GM23338 (cell line): ENCODE measurements around the gene KIF21A. TPM values are rescaled to one million over a fixed set of nuclear protein-coding genes. Genes with fewer than 3 reads are reported as not detected.

Experiments
- ATAC-seq: fragments of 200-7000 bp; cut with Tn5 transposase; 3 replicates; pipeline ENCODE4 v1.9.1; 2020
- DNase-seq: peaks from one replicate; pipeline ENCODE4 v3.0.0-alpha.2; 2015; ENCODE audit warnings: low spot score
- H2AFZ ChIP-seq: fragments of 200-600 bp; sonication (generic); 2 replicates; pipeline ENCODE4 v1.8.0; 2016; ENCODE audit warnings: antibody characterized with exemption, mild to moderate bottlenecking, moderate library complexity
- H3F3A ChIP-seq: fragments of 200-600 bp; sonication (generic); replicated peaks from 2 replicates; pipeline ENCODE4 v1.8.0; 2017; ENCODE audit warnings: antibody characterized with exemption, mixed run types, low read depth
- H3K27ac ChIP-seq: fragments of 200-600 bp; sonication (generic); 2 replicates; pipeline ENCODE4 v1.6.1; 2016; ENCODE audit warnings: low read depth
- H3K27me3 ChIP-seq: fragments of 200-600 bp; sonication (generic); 2 replicates; pipeline ENCODE4 v1.8.0; 2016; ENCODE audit warnings: mild to moderate bottlenecking, mixed run types, moderate library complexity; ENCODE audit not compliant: insufficient read depth
- H3K36me3 ChIP-seq: fragments of 200-600 bp; sonication (generic); 2 replicates; pipeline ENCODE4 v1.8.0; 2016; ENCODE audit warnings: mild to moderate bottlenecking; ENCODE audit not compliant: insufficient read depth
- H3K4me1 ChIP-seq: fragments of 200-600 bp; sonication (generic); 2 replicates; pipeline ENCODE4 v1.8.0; 2016; ENCODE audit warnings: mild to moderate bottlenecking, moderate library complexity; ENCODE audit not compliant: insufficient read depth
- H3K4me2 ChIP-seq: fragments of 200-600 bp; sonication (generic); 2 replicates; pipeline ENCODE4 v1.7.1; 2017; ENCODE audit warnings: mixed run types
- H3K4me3 ChIP-seq: fragments of 200-600 bp; sonication (generic); 2 replicates; pipeline ENCODE4 v1.6.1; 2016; ENCODE audit warnings: mixed run types
- H3K79me2 ChIP-seq: fragments of 200-600 bp; sonication (generic); replicated peaks from 2 replicates; pipeline ENCODE4 v1.8.0; 2017; ENCODE audit warnings: mild to moderate bottlenecking; ENCODE audit not compliant: insufficient read depth
- H3K9me2 ChIP-seq: fragments of 200-600 bp; sonication (generic); 2 replicates; pipeline ENCODE4 v1.8.0; 2017; ENCODE audit not compliant: insufficient read depth
- H4K20me1 ChIP-seq: fragments of 200-600 bp; sonication (generic); replicated peaks from 2 replicates; pipeline ENCODE4 v1.8.0; 2017; ENCODE audit warnings: mild to moderate bottlenecking; ENCODE audit not compliant: insufficient read depth
- H3K27ac Mint-ChIP-seq: 2 replicates; pipeline ENCODE4 v1.8.0; 2020; ENCODE audit warnings: inconsistent platforms, mild to moderate bottlenecking, moderate library complexity, mixed read lengths
- H3K27me3 Mint-ChIP-seq: 3 replicates; pipeline ENCODE4 v1.8.0; 2022; ENCODE audit warnings: low read depth, mild to moderate bottlenecking, moderate library complexity, mixed read lengths, inconsistent platforms; ENCODE audit not compliant: insufficient read depth, poor library complexity
- H3K36me3 Mint-ChIP-seq: 3 replicates; pipeline ENCODE4 v1.8.0; 2021; ENCODE audit warnings: low read depth, mild to moderate bottlenecking, inconsistent platforms, moderate library complexity, mixed read lengths
- H3K4me1 Mint-ChIP-seq: 3 replicates; pipeline ENCODE4 v1.8.0; 2020; ENCODE audit warnings: mild to moderate bottlenecking, inconsistent platforms, mixed read lengths
- H3K4me3 Mint-ChIP-seq: 3 replicates; pipeline ENCODE4 v1.8.0; 2021; ENCODE audit warnings: moderate library complexity, mild to moderate bottlenecking, inconsistent platforms, mixed read lengths
- H3K9me3 Mint-ChIP-seq: 3 replicates; pipeline ENCODE4 v1.8.0; 2020; ENCODE audit warnings: moderate library complexity, mild to moderate bottlenecking, inconsistent platforms, mixed read lengths
- EZH2 ChIP-seq: fragments of 200-600 bp; sonication (generic); IDR thresholded peaks from one replicate; pipeline ENCODE4 v1.8.0; 2017; ENCODE audit warnings: antibody characterized with exemption, mild to moderate bottlenecking, low read depth; ENCODE audit not compliant: unreplicated experiment
- EZH2phosphoT487 ChIP-seq: fragments of 200-600 bp; sonication (generic); IDR thresholded peaks from one replicate; pipeline ENCODE4 v1.8.1; 2018; ENCODE audit warnings: antibody characterized with exemption; ENCODE audit not compliant: unreplicated experiment
- JUNB ChIP-seq: IDR thresholded peaks from one replicate; pipeline ENCODE4 v1.6.1; 2016; ENCODE audit warnings: antibody characterized with exemption; ENCODE audit not compliant: unreplicated experiment
- NANOG ChIP-seq: IDR thresholded peaks from 2 replicates; pipeline ENCODE4 v1.6.1; 2016; ENCODE audit warnings: antibody characterized with exemption, borderline replicate concordance
- STAT1 ChIP-seq: IDR thresholded peaks from one replicate; pipeline ENCODE4 v1.6.1; 2016; ENCODE audit warnings: antibody characterized with exemption; ENCODE audit not compliant: unreplicated experiment
- ZNF114 ChIP-seq: fragments of 250-450 bp; sonication (Bioruptor Pico); IDR thresholded peaks from 2 replicates; pipeline ENCODE4 v1.5.0; 2020; ENCODE audit warnings: mild to moderate bottlenecking, moderate library complexity
- ZNF331 ChIP-seq: fragments of 250-450 bp; sonication (Bioruptor Pico); IDR thresholded peaks from 2 replicates; pipeline ENCODE4 v1.5.0; 2020; ENCODE audit warnings: low read depth, mild to moderate bottlenecking, moderate library complexity
- polyA plus RNA-seq: library from polyadenylated mRNA; unstranded; fragments of >200 nt; fragmentation: Nextera tagmentation; extraction: Ambion mirVana; gene quantifications from 2 replicates; pipeline ENCODE4 v1.2.1, GENCODE V29; 2016
- total RNA-seq: library from RNA; depleted of rRNA; stranded (reverse); fragments of >200 nt; shearing (Covaris generic); gene quantifications from 2 replicates; pipeline ENCODE4 v1.2.3, GENCODE V29; 2014
- TF ChIP-seq, protein P1 (sequence below): IDR thresholded peaks from 2 replicates; pipeline ENCODE4 v1.6.1; 2016; ENCODE audit warnings: antibody characterized with exemption
- TF ChIP-seq, protein P2 (sequence below): IDR thresholded peaks from one replicate; pipeline ENCODE4 v1.6.1; 2018; ENCODE audit warnings: antibody characterized with exemption; ENCODE audit not compliant: unreplicated experiment
- TF ChIP-seq, protein P3 (sequence below), 2 experiments: fragments of 200-600 bp in 1 of 2; sonication (generic) in 1 of 2; conservative IDR thresholded peaks; 2 replicates each; pipeline versions ENCODE4 v1.5.1 to v1.6.1; 2016 to 2017; ENCODE audit warnings: antibody characterized with exemption in 2 of 2, low read depth in 2 of 2, mild to moderate bottlenecking in 2 of 2, moderate library complexity in 1 of 2
- TF ChIP-seq, protein P4 (sequence below): fragments of 250-450 bp; sonication (Bioruptor Pico); IDR thresholded peaks from 2 replicates; pipeline ENCODE4 v1.5.0; 2020; ENCODE audit warnings: mild to moderate bottlenecking, moderate library complexity

The KIF21A gene
- total and polyA plus RNA-seq, 2 experiments from 2014 or later, result 28.8 to 32.0 TPM

- no peak for TF ChIP-seq ZNF114
- TF ChIP-seq, protein P1, sequence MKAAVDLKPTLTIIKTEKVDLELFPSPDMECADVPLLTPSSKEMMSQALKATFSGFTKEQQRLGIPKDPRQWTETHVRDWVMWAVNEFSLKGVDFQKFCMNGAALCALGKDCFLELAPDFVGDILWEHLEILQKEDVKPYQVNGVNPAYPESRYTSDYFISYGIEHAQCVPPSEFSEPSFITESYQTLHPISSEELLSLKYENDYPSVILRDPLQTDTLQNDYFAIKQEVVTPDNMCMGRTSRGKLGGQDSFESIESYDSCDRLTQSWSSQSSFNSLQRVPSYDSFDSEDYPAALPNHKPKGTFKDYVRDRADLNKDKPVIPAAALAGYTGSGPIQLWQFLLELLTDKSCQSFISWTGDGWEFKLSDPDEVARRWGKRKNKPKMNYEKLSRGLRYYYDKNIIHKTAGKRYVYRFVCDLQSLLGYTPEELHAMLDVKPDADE, result no peak
- no peak for TF ChIP-seq STAT1
- TF ChIP-seq, protein P2, sequence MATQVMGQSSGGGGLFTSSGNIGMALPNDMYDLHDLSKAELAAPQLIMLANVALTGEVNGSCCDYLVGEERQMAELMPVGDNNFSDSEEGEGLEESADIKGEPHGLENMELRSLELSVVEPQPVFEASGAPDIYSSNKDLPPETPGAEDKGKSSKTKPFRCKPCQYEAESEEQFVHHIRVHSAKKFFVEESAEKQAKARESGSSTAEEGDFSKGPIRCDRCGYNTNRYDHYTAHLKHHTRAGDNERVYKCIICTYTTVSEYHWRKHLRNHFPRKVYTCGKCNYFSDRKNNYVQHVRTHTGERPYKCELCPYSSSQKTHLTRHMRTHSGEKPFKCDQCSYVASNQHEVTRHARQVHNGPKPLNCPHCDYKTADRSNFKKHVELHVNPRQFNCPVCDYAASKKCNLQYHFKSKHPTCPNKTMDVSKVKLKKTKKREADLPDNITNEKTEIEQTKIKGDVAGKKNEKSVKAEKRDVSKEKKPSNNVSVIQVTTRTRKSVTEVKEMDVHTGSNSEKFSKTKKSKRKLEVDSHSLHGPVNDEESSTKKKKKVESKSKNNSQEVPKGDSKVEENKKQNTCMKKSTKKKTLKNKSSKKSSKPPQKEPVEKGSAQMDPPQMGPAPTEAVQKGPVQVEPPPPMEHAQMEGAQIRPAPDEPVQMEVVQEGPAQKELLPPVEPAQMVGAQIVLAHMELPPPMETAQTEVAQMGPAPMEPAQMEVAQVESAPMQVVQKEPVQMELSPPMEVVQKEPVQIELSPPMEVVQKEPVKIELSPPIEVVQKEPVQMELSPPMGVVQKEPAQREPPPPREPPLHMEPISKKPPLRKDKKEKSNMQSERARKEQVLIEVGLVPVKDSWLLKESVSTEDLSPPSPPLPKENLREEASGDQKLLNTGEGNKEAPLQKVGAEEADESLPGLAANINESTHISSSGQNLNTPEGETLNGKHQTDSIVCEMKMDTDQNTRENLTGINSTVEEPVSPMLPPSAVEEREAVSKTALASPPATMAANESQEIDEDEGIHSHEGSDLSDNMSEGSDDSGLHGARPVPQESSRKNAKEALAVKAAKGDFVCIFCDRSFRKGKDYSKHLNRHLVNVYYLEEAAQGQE, result no peak
- no peak for TF ChIP-seq EZH2phosphoT487
- TF ChIP-seq, protein P3, sequence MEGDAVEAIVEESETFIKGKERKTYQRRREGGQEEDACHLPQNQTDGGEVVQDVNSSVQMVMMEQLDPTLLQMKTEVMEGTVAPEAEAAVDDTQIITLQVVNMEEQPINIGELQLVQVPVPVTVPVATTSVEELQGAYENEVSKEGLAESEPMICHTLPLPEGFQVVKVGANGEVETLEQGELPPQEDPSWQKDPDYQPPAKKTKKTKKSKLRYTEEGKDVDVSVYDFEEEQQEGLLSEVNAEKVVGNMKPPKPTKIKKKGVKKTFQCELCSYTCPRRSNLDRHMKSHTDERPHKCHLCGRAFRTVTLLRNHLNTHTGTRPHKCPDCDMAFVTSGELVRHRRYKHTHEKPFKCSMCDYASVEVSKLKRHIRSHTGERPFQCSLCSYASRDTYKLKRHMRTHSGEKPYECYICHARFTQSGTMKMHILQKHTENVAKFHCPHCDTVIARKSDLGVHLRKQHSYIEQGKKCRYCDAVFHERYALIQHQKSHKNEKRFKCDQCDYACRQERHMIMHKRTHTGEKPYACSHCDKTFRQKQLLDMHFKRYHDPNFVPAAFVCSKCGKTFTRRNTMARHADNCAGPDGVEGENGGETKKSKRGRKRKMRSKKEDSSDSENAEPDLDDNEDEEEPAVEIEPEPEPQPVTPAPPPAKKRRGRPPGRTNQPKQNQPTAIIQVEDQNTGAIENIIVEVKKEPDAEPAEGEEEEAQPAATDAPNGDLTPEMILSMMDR (conservative IDR thresholded peaks at IDR 0.05; ENCODE audit: low read depth in 2 of 2), result no peak
- no peak for TF ChIP-seq NANOG
- TF ChIP-seq, protein P4, sequence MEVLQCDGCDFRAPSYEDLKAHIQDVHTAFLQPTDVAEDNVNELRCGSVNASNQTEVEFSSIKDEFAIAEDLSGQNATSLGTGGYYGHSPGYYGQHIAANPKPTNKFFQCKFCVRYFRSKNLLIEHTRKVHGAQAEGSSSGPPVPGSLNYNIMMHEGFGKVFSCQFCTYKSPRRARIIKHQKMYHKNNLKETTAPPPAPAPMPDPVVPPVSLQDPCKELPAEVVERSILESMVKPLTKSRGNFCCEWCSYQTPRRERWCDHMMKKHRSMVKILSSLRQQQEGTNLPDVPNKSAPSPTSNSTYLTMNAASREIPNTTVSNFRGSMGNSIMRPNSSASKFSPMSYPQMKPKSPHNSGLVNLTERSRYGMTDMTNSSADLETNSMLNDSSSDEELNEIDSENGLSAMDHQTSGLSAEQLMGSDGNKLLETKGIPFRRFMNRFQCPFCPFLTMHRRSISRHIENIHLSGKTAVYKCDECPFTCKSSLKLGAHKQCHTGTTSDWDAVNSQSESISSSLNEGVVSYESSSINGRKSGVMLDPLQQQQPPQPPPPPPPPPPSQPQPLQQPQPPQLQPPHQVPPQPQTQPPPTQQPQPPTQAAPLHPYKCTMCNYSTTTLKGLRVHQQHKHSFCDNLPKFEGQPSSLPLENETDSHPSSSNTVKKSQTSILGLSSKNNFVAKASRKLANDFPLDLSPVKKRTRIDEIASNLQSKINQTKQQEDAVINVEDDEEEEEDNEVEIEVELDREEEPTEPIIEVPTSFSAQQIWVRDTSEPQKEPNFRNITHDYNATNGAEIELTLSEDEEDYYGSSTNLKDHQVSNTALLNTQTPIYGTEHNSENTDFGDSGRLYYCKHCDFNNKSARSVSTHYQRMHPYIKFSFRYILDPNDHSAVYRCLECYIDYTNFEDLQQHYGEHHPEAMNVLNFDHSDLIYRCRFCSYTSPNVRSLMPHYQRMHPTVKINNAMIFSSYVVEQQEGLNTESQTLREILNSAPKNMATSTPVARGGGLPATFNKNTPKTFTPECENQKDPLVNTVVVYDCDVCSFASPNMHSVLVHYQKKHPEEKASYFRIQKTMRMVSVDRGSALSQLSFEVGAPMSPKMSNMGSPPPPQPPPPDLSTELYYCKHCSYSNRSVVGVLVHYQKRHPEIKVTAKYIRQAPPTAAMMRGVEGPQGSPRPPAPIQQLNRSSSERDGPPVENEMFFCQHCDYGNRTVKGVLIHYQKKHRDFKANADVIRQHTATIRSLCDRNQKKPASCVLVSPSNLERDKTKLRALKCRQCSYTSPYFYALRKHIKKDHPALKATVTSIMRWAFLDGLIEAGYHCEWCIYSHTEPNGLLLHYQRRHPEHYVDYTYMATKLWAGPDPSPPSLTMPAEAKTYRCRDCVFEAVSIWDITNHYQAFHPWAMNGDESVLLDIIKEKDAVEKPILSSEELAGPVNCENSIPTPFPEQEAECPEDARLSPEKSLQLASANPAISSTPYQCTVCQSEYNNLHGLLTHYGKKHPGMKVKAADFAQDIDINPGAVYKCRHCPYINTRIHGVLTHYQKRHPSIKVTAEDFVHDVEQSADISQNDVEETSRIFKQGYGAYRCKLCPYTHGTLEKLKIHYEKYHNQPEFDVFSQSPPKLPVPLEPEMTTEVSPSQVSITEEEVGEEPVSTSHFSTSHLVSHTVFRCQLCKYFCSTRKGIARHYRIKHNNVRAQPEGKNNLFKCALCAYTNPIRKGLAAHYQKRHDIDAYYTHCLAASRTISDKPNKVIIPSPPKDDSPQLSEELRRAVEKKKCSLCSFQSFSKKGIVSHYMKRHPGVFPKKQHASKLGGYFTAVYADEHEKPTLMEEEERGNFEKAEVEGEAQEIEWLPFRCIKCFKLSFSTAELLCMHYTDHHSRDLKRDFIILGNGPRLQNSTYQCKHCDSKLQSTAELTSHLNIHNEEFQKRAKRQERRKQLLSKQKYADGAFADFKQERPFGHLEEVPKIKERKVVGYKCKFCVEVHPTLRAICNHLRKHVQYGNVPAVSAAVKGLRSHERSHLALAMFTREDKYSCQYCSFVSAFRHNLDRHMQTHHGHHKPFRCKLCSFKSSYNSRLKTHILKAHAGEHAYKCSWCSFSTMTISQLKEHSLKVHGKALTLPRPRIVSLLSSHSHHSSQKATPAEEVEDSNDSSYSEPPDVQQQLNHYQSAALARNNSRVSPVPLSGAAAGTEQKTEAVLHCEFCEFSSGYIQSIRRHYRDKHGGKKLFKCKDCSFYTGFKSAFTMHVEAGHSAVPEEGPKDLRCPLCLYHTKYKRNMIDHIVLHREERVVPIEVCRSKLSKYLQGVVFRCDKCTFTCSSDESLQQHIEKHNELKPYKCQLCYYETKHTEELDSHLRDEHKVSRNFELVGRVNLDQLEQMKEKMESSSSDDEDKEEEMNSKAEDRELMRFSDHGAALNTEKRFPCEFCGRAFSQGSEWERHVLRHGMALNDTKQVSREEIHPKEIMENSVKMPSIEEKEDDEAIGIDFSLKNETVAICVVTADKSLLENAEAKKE (CRISPR knock-in tag), result no peak
- no peak for TF ChIP-seq ZNF331 (CRISPR knock-in tag)
- TF ChIP-seq EZH2, result no peak
- TF ChIP-seq JUNB, result no peak
- no peak overlapping the region for H3K4me2 ChIP-seq
- no peak overlapping the region for H2AFZ ChIP-seq
These were observed 115.4 kb downstream of the KIF21A start for GRCh38 chr12:39327510-39327909.

More at GRCh38 chr12:39327510-39327909, 115.4 kb downstream of the KIF21A start:
- no peaks in the 10 kb centered on the region for H3K4me1 ChIP-seq
- peaks cover 23% of the 10 kb centered on the region for H3K36me3 Mint-ChIP-seq
- H3K36me3 ChIP-seq, result no peaks in the 10 kb centered on the region; the same call in 1 of the 2 replicates
- H3K4me3 Mint-ChIP-seq, result no peak overlapping the region
- no peaks in the 10 kb centered on the region for H3K9me2 ChIP-seq
- no peaks in the 10 kb centered on the region for H3F3A ChIP-seq
- ATAC-seq, result no peak
- no peaks in the 10 kb centered on the region for H3K27me3 ChIP-seq
- DNase-seq, result no peak
- H3K27me3 Mint-ChIP-seq, result no peaks in the 10 kb centered on the region
- H3K27ac ChIP-seq, result no peak overlapping the region
- H3K79me2 ChIP-seq, result no peaks in the 10 kb centered on the region
- H3K9me3 Mint-ChIP-seq, result no peaks in the 10 kb centered on the region
- no peaks in the 10 kb centered on the region for H3K4me1 Mint-ChIP-seq
- H3K4me3 ChIP-seq, result no peak overlapping the region
- H3K27ac Mint-ChIP-seq, result no peak overlapping the region; the same call in 1 of the 2 replicates
- H4K20me1 ChIP-seq, result no peaks in the 10 kb centered on the region
